ENCODE measurements around the gene LPCAT3. TPM values are rescaled to one million over a fixed set of nuclear protein-coding genes. Genes with fewer than 3 reads are reported as not detected.

LPCAT3 gene
- total RNA-seq, 1 experiment from 2014 or later: 30.2 TPM

GRCh38 chr12:6946033-6946919, 72.0 kb downstream of the LPCAT3 start:
- Mint-ChIP-seq H3K4me3 (ENCODE audit: low read depth, unreplicated experiment) (peak overlapping the region; percentile 87), H3K27ac (ENCODE audit: unreplicated experiment) (peak overlapping the region; percentile 100), H3K36me3 (ENCODE audit: insufficient read depth, unreplicated experiment) (peaks cover 71% of the 10 kb centered on the region), H3K9me3 (ENCODE audit: low read depth, unreplicated experiment) (no peaks in the 10 kb centered on the region), H3K4me1 (ENCODE audit: low read depth, unreplicated experiment) (peaks cover 49% of the 10 kb centered on the region), H3K27me3 (ENCODE audit: unreplicated experiment) (peaks cover 13% of the 10 kb centered on the region)
- TF ChIP-seq CTCF (IDR thresholded peaks at IDR 0.05; ENCODE audit: unreplicated experiment): no peak
- CTCF ChIA-PET: interaction anchor here (0.9 to 4.3 kb wide), 9 partner anchors 9 to 162 kb away, joined by 3 to 90 read pairs (median 7); partner anchors contain the start of genes C1RL, LPCAT3 and SPSB2
- BruUV-seq (replicated peaks): no TSS peak
- intact Hi-C loops (cut with micrococcal nuclease; ENCODE audit: unreplicated experiment): loop anchor here (5.0 kb wide), 1 partner anchor 166 kb away; no protein-coding TSS in a partner anchor
- DNase-seq: peak; percentile 98

- H3K4me1 Mint-ChIP-seq (ENCODE audit: low read depth, unreplicated experiment): peaks cover 49% of the 10 kb centered on the region
Measured at GRCh38 chr12:6945613-6946012, 72.7 kb downstream of the LPCAT3 start.

GRCh38 chr12:6944381-6945186, 73.7 kb downstream of the LPCAT3 start:
- Mint-ChIP-seq H3K9me3 (ENCODE audit: low read depth, unreplicated experiment) (no peaks in the 10 kb centered on the region), H3K36me3 (ENCODE audit: insufficient read depth, unreplicated experiment) (peaks cover 87% of the 10 kb centered on the region), H3K4me3 (ENCODE audit: low read depth, unreplicated experiment) (peak overlapping the region; percentile 87), H3K27me3 (ENCODE audit: unreplicated experiment) (peaks cover 13% of the 10 kb centered on the region), H3K27ac (ENCODE audit: unreplicated experiment) (peak overlapping the region; percentile 100), H3K4me1 (ENCODE audit: low read depth, unreplicated experiment) (peaks cover 49% of the 10 kb centered on the region)
- BruUV-seq (replicated peaks): no TSS peak
- CTCF ChIA-PET: interaction anchor here (1.0 to 4.3 kb wide), 9 partner anchors 18 to 169 kb away, joined by 4 to 90 read pairs (median 7); partner anchors contain the start of genes C1RL, LPCAT3 and SPSB2
- intact Hi-C loops (cut with micrococcal nuclease; ENCODE audit: unreplicated experiment): loop anchor here (1.0 to 5.0 kb wide), 4 partner anchors 18 to 168 kb away; partner anchors contain the start of genes C1R and TPI1
- peak; percentile 93 for DNase-seq
- TF ChIP-seq CTCF (IDR thresholded peaks at IDR 0.05; ENCODE audit: unreplicated experiment): peak; percentile 62

More at GRCh38 chr12:6945613-6946012, 72.7 kb downstream of the LPCAT3 start:
- Mint-ChIP-seq H3K4me3 (ENCODE audit: low read depth, unreplicated experiment) (peak overlapping the region; percentile 87), H3K9me3 (ENCODE audit: low read depth, unreplicated experiment) (no peaks in the 10 kb centered on the region), H3K27me3 (ENCODE audit: unreplicated experiment) (peaks cover 13% of the 10 kb centered on the region), H3K36me3 (ENCODE audit: insufficient read depth, unreplicated experiment) (peaks cover 78% of the 10 kb centered on the region), H3K27ac (ENCODE audit: unreplicated experiment) (peak overlapping the region; percentile 100)
- CTCF ChIA-PET: interaction anchor here (0.9 to 4.3 kb wide), 9 partner anchors 8 to 163 kb away, joined by 3 to 90 read pairs (median 7); partner anchors contain the start of genes C1RL, LPCAT3 and SPSB2
- BruUV-seq (replicated peaks): no TSS peak
- TF ChIP-seq CTCF (IDR thresholded peaks at IDR 0.05; ENCODE audit: unreplicated experiment): no peak
- intact Hi-C loops (cut with micrococcal nuclease; ENCODE audit: unreplicated experiment): loop anchor here (5.0 kb wide), 1 partner anchor 167 kb away; no protein-coding TSS in a partner anchor
- no peak for DNase-seq

Measured in Calu3 (cell line).